Small intestine (tissue), 7 donors: ENCODE results near the gene LRRC38. TPM values are rescaled to one million over a fixed set of nuclear protein-coding genes. Genes with fewer than 3 reads are reported as not detected.

Experiments used
- DNase-seq, 2 donors: peaks; one replicate each; pipeline versions ENCODE4 v3.0.0 to v3.0.0-alpha.2; 2013
- FAIRE-seq: peaks from 2 replicates; lab custom pipeline; 2012; peaks lifted over from hg19 to GRCh38; lab: Jason Lieb, UNC
- H3K27ac ChIP-seq, 3 donors: one replicate each; pipeline ENCODE4 v1.5.1; 2013; ENCODE audit warnings: low read length in 2 of 3, mild to moderate bottlenecking in 2 of 3, control low read depth in 1 of 3, inconsistent platforms in 1 of 3, low read depth in 1 of 3, moderate library complexity in 1 of 3
- H3K27me3 ChIP-seq, 3 donors: one replicate each; pipeline ENCODE4 v1.6.1; 2013; ENCODE audit warnings: low read length in 3 of 3, inconsistent platforms in 1 of 3; ENCODE audit not compliant: control insufficient read depth in 3 of 3, insufficient read depth in 3 of 3
- H3K36me3 ChIP-seq, 3 donors: one replicate each; pipeline ENCODE4 v1.6.1; 2013; ENCODE audit warnings: low read length in 3 of 3, inconsistent platforms in 1 of 3, low read depth in 1 of 3, mild to moderate bottlenecking in 1 of 3, moderate library complexity in 1 of 3; ENCODE audit not compliant: control insufficient read depth in 3 of 3, insufficient read depth in 2 of 3
- H3K4me1 ChIP-seq, 3 donors: one replicate each; pipeline ENCODE4 v1.6.1; 2013; ENCODE audit warnings: low read length in 2 of 3, inconsistent platforms in 1 of 3, low read depth in 1 of 3, mild to moderate bottlenecking in 1 of 3, moderate library complexity in 1 of 3; ENCODE audit not compliant: control insufficient read depth in 3 of 3, insufficient read depth in 2 of 3
- H3K4me3 ChIP-seq, 3 donors: one replicate each; pipeline ENCODE4 v1.5.1; 2013; ENCODE audit warnings: low read length in 3 of 3, control low read depth in 1 of 3, inconsistent platforms in 1 of 3, low read depth in 1 of 3, mild to moderate bottlenecking in 1 of 3, moderate library complexity in 1 of 3
- H3K9me3 ChIP-seq, 2 donors: one replicate each; pipeline ENCODE4 v1.6.1; 2013; ENCODE audit warnings: low read depth in 1 of 2, low read length in 1 of 2; ENCODE audit not compliant: control insufficient read depth in 2 of 2, insufficient read depth in 1 of 2
- WGBS, 3 donors: extraction: QIAGEN DNeasy Blood & Tissue Kit; methylation state at CpG; one replicate each; pipeline ENCODE4 v1.1.7; 2013; 5-methylcytosine and 5-hydroxymethylcytosine counted together
- polyA plus RNA-seq, 4 donors: library from polyadenylated mRNA; stranded (reverse) in 3 of 4; unstranded in 1 of 4; fragments of 200-250 nt in 3 of 4; fragments of 120-200 nt in 1 of 4; gene quantifications; one replicate each; pipeline versions ENCODE4 v1.2.1 to v1.2.3, GENCODE V29; 2013
- donor health status: healthy with polysubstance abuse.
- donor health status: control.
- donor health status: control.
- donor health status: Bipolar disorder and iron deficiency.
- donor health status: healthy.

Gene LRRC38
- polyA plus RNA-seq, 4 donors = 0.09 to 0.37 TPM; not detected in 2

- Histone ChIP-seq H3K4me3 (no peak overlapping the region), H3K9me3 (no peaks in the 10 kb centered on the region), H3K27ac (no peak overlapping the region), H3K27me3 (no peaks in the 10 kb centered on the region), H3K36me3 (no peaks in the 10 kb centered on the region), H3K4me1 (no peaks in the 10 kb centered on the region)
- WGBS, 3 donors = 55 to 73% (median 57%) methylated on average over 7 of the region's 7 CpGs
- DNase-seq = no peak
- no peak for FAIRE-seq
Measured at GRCh38 chr1:13495186-13495585, 18.6 kb downstream of the LRRC38 start.

- WGBS, 3 donors = 70 to 75% (median 73%) methylated on average over 6 of the region's 6 CpGs
- Histone ChIP-seq H3K36me3 (no peaks in the 10 kb centered on the region), H3K4me3 (no peak overlapping the region), H3K4me1 (no peaks in the 10 kb centered on the region), H3K27me3 (no peaks in the 10 kb centered on the region), H3K27ac (no peak overlapping the region), H3K9me3 (no peaks in the 10 kb centered on the region)
- DNase-seq (no peak), FAIRE-seq (no peak)
Measured at GRCh38 chr1:13494712-13495111, 19.1 kb downstream of the LRRC38 start.

GRCh38 chr1:13494025-13494424 is 19.8 kb downstream of the LRRC38 start:
- FAIRE-seq = no peak
- Histone ChIP-seq H3K27me3 (no peaks in the 10 kb centered on the region), H3K36me3 (no peaks in the 10 kb centered on the region), H3K4me3 (no peak overlapping the region), H3K9me3 (no peaks in the 10 kb centered on the region), H3K4me1 (no peaks in the 10 kb centered on the region), H3K27ac (no peak overlapping the region)
- 60 to 61% (median 60%) methylated on average over 5 of the region's 5 CpGs for WGBS, 3 donors
- DNase-seq = no peak

- Histone ChIP-seq H3K36me3 (no peaks in the 10 kb centered on the region), H3K27me3 (no peaks in the 10 kb centered on the region), H3K4me3 (no peak overlapping the region), H3K27ac (no peak overlapping the region), H3K9me3 (no peaks in the 10 kb centered on the region), H3K4me1 (no peaks in the 10 kb centered on the region)
- DNase-seq = no peak
- WGBS, 3 donors = 58 to 65% (median 63%) methylated on average over 12 of the region's 12 CpGs
- no peak for FAIRE-seq
Measured at GRCh38 chr1:13492711-13493110, 21.1 kb downstream of the LRRC38 start.

DNA sequence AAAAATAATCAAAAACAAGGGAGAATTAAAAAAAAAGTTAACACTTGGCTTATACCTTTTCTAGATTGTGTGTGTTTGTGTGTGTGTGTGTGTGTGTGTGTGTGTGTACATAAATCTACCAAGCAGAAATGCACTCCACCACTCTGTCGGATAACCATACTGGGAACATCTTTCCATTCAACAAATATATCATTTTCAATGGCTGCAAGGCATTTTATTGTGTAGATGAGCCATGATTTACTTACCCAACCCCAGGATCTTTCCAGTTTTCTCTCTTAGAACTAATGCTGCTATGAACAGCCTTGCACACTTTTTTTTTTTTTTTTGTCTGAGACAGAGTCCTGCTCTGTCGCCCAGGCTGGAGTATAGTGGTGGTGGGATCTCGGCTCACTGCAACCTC is 25.8 kb downstream of the LRRC38 start:
- no peak overlapping the region for H3K4me3 ChIP-seq
- no peak for FAIRE-seq
- H3K9me3 ChIP-seq = no peaks in the 10 kb centered on the region
- H3K27me3 ChIP-seq = no peaks in the 10 kb centered on the region
- H3K36me3 ChIP-seq = no peaks in the 10 kb centered on the region
- H3K4me1 ChIP-seq = no peaks in the 10 kb centered on the region
- WGBS, 3 donors = 82 to 90% (median 88%) methylated on average over 3 of the region's 3 CpGs
- no peak overlapping the region for H3K27ac ChIP-seq
- DNase-seq = no peak

- H3K4me3 ChIP-seq = no peak overlapping the region
- no peaks in the 10 kb centered on the region for H3K4me1 ChIP-seq
- H3K9me3 ChIP-seq = no peaks in the 10 kb centered on the region
- H3K27me3 ChIP-seq = no peaks in the 10 kb centered on the region
- no peak for FAIRE-seq
- H3K27ac ChIP-seq = no peak overlapping the region
- 69 to 85% (median 76%) methylated on average over 17 of the region's 17 CpGs for WGBS, 3 donors
- no peak for DNase-seq
- no peaks in the 10 kb centered on the region for H3K36me3 ChIP-seq
Measured at GRCh38 chr1:13487143-13487868, 26.5 kb downstream of the LRRC38 start.

DNA sequence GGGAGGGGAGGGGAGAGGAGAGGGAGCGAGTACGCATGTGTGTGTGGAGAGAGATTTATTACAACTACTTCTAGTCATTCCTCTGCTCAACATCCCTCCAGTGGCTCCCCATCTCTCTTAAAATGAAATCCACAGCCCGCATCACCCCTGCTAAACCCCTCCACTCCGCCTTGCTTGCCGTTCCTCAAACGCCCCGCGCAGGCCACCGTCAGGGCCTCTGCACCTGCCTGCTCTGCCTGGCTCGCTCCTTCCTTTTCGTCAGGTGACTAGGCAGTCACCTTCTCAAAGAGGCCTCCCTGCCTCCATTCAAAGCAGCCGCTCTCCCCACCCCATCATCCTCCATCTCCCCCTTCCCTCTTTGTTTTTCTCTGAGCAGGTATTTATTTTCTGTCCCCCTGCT is 29.9 kb downstream of the LRRC38 start:
- Histone ChIP-seq H3K27ac (no peak overlapping the region), H3K36me3 (no peaks in the 10 kb centered on the region), H3K4me1 (no peaks in the 10 kb centered on the region), H3K27me3 (no peaks in the 10 kb centered on the region), H3K9me3 (no peaks in the 10 kb centered on the region), H3K4me3 (no peak overlapping the region)
- WGBS, 3 donors = 79 to 82% (median 79%) methylated on average over 10 to 12 of the region's 12 CpGs
- DNase-seq (no peak), FAIRE-seq (no peak)

- FAIRE-seq = no peak
- H3K27me3 ChIP-seq = no peaks in the 10 kb centered on the region
- WGBS, 3 donors = 54 to 74% (median 68%) methylated on average over 3 to 4 of the region's 4 CpGs
- DNase-seq = no peak
- no peaks in the 10 kb centered on the region for H3K36me3 ChIP-seq
- H3K9me3 ChIP-seq = no peaks in the 10 kb centered on the region
- H3K27ac ChIP-seq = no peak overlapping the region
- H3K4me3 ChIP-seq = no peak overlapping the region
- H3K4me1 ChIP-seq = no peaks in the 10 kb centered on the region
Measured at GRCh38 chr1:13482600-13482999, 31.2 kb downstream of the LRRC38 start.
